Right renal pelvis (tissue), 4 donors: Measurements from ENCODE around the gene ZNF765. TPM values are rescaled to one million over a fixed set of nuclear protein-coding genes. Genes with fewer than 3 reads are reported as not detected.
"Not testable (repeated sequence)": the region's sequence is repeated elsewhere in the genome, so short reads cannot be mapped to it uniquely, and the experiment has no call there.

Source experiments
- DNase-seq, 4 donors: peaks; one replicate each; pipeline ENCODE4 v3.0.0-alpha.2; 2013; ENCODE audit warnings: low read depth in 4 of 4, low spot score in 3 of 4, missing footprints in 1 of 4
- polyA plus RNA-seq, 4 donors: library from polyadenylated mRNA; unstranded; fragments of 120-200 nt; gene quantifications; one replicate each; pipeline ENCODE4 v1.2.1, GENCODE V29; 2013; ENCODE audit not compliant: insufficient read length in 4 of 4

Gene ZNF765
- polyA plus RNA-seq, 4 donors: 9.6 to 14.5 (median 12.7) TPM

GRCh38 chr19:53475470-53475869 is 80.5 kb downstream of the ZNF765 start:
- not testable (repeated sequence) for DNase-seq

Other genes with a start within 250 kb of the ZNF765 start
- 10 to 100 TPM in 3 of 4 donors, 1 to 10 TPM in 1; 9.8 to 11.8 (median 10.6) TPM for gene ZNF347, start 236.1 kb upstream of the ZNF765 start, polyA plus RNA-seq
- 1 to 10 TPM; 5.6 to 9.8 (median 6.7) TPM for gene ZNF665, start 201.8 kb upstream of the ZNF765 start, polyA plus RNA-seq
- 10 to 100 TPM; 43.2 to 60.9 (median 55.0) TPM for gene ZNF677, start 140.3 kb upstream of the ZNF765 start, polyA plus RNA-seq
- gene VN1R2, start 136.9 kb upstream of the ZNF765 start, polyA plus RNA-seq: under 1 TPM in 1 of 4 donors, not detected in 3; 0.25 TPM
- gene VN1R4, start 127.4 kb upstream of the ZNF765 start, polyA plus RNA-seq: not detected
- gene ZNF845, start 61.4 kb upstream of the ZNF765 start, polyA plus RNA-seq: 10 to 100 TPM in 3 of 4 donors, 1 to 10 TPM in 1; 7.4 to 10.9 (median 10.3) TPM
- 10 to 100 TPM in 3 of 4 donors, 1 to 10 TPM in 1; 9.2 to 12.4 (median 11.7) TPM for gene ZNF525, start 29.4 kb upstream of the ZNF765 start, polyA plus RNA-seq
- 10 to 100 TPM; 10.9 to 18.7 (median 15.1) TPM for gene ZNF761, start 36.8 kb downstream of the ZNF765 start, polyA plus RNA-seq
- gene ZNF813, start 72.6 kb downstream of the ZNF765 start, polyA plus RNA-seq: 1 to 10 TPM; 5.4 to 8.3 (median 7.1) TPM
- 10 to 100 TPM; 14.6 to 23.2 (median 16.4) TPM for gene ZNF331, start 143.0 kb downstream of the ZNF765 start, polyA plus RNA-seq
- not detected for gene DPRX, start 236.8 kb downstream of the ZNF765 start, polyA plus RNA-seq